GM12878 (cell line): Measurements from ENCODE around the gene RALGAPA2. TPM values are rescaled to one million over a fixed set of nuclear protein-coding genes. Genes with fewer than 3 reads are reported as not detected.

ENCODE experiments used
- ASH2L ChIP-seq: fragments of 300-600, 200-600 bp; sonication (generic); IDR thresholded peaks from 2 replicates; pipeline ENCODE4 v1.6.1; 2017; ENCODE audit warnings: low read depth, mild to moderate bottlenecking, borderline replicate concordance
- CBX5 ChIP-seq: sonication (generic); IDR thresholded peaks from 2 replicates; pipeline ENCODE4 v1.6.1; 2016; ENCODE audit warnings: low read depth, moderate library complexity, mild to moderate bottlenecking, inconsistent platforms
- HSF1 ChIP-seq: fragments of 150-350 bp; IDR thresholded peaks from 2 replicates; pipeline ENCODE4 v1.6.1; 2014; ENCODE audit warnings: mild to moderate bottlenecking, low read depth, low read length
- IKZF2 ChIP-seq, 2 experiments: fragments of 450-650 bp; IDR thresholded peaks; 2 replicates each; pipeline ENCODE4 v1.6.1; 2017; ENCODE audit warnings: mild to moderate bottlenecking in 2 of 2, moderate library complexity in 2 of 2
- KLF5 ChIP-seq: fragments of 450-650 bp; IDR thresholded peaks from 2 replicates; pipeline ENCODE4 v1.6.1; 2014; ENCODE audit warnings: mild to moderate bottlenecking; ENCODE audit not compliant: partially characterized antibody
- LARP7 ChIP-seq: fragments of 450-650 bp; IDR thresholded peaks from 2 replicates; pipeline ENCODE4 v1.6.1; 2017; ENCODE audit warnings: mild to moderate bottlenecking
- NFIC ChIP-seq: IDR thresholded peaks from 2 replicates; pipeline ENCODE4 v1.6.1; 2012; ENCODE audit warnings: low read depth, mild to moderate bottlenecking, inconsistent platforms, low read length, moderate library complexity
- POLR2A ChIP-seq: IDR thresholded peaks from 2 replicates; pipeline ENCODE4 v1.6.1; 2011; ENCODE audit warnings: low read depth, mild to moderate bottlenecking, low read length
- POLR2AphosphoS2 ChIP-seq: IDR thresholded peaks from 2 replicates; pipeline ENCODE4 v1.6.1; 2011; ENCODE audit warnings: low read depth, mild to moderate bottlenecking, low read length, improper control_type of control experiment, moderate library complexity
- SMAD5 ChIP-seq: IDR thresholded peaks from 2 replicates; pipeline ENCODE4 v1.6.1; 2016; ENCODE audit warnings: antibody characterized with exemption, low read depth
- SREBF2 ChIP-seq: IDR thresholded peaks from 2 replicates; pipeline ENCODE4 v1.6.1; 2012; ENCODE audit warnings: mild to moderate bottlenecking, low read length
- ZBTB40 ChIP-seq: fragments of 450-650 bp; IDR thresholded peaks from 2 replicates; pipeline ENCODE4 v1.6.1; 2016; ENCODE audit warnings: mild to moderate bottlenecking, moderate library complexity, borderline replicate concordance
- ZNF622 ChIP-seq: fragments of 450-650 bp; IDR thresholded peaks from 2 replicates; pipeline ENCODE4 v1.6.1; 2017; ENCODE audit warnings: mild to moderate bottlenecking, inconsistent platforms
- ZZZ3 ChIP-seq: IDR thresholded peaks from 2 replicates; pipeline ENCODE4 v1.6.1; 2011; ENCODE audit warnings: low read depth; ENCODE audit not compliant: control insufficient read depth, insufficient read length
- polyA plus RNA-seq, 11 experiments: library from polyadenylated mRNA; depleted of rRNA in 4 of 11; unstranded in 6 of 11; stranded (reverse) in 5 of 11; fragments of >200 nt; fragmentation: Nextera tagmentation in 4 of 11; fragmentation: Illumina TruSeq in 1 of 11; extraction: Ambion mirVana in 4 of 11; extraction: Trizol in 1 of 11; gene quantifications; 1 replicate in 1 of 11; 2 replicates in 10 of 11; pipeline versions ENCODE4 v1.2.1 to v1.2.3, GENCODE V29; 2011 to 2016; ENCODE audit warnings: inconsistent platforms in 2 of 11, missing spikeins in 2 of 11, low read depth in 1 of 11
- total RNA-seq, 4 experiments: library from RNA; depleted of rRNA in 3 of 4; stranded (reverse); fragments of >200 nt in 3 of 4; fragmentation: Illumina TruSeq in 1 of 4; extraction: Trizol in 1 of 4; gene quantifications; 2 replicates each; pipeline versions ENCODE4 v1.2.1 to v1.2.3, GENCODE V29; 2013 to 2021
- TF ChIP-seq, protein P1 (sequence below): fragments of 450-650 bp; IDR thresholded peaks from 2 replicates; pipeline ENCODE4 v1.6.1; 2017; ENCODE audit warnings: low read depth, mild to moderate bottlenecking, moderate library complexity
- TF ChIP-seq, protein P2 (sequence below), 3 experiments: IDR thresholded peaks in 2 of 3; conservative IDR thresholded peaks in 1 of 3; 2 replicates each; pipeline ENCODE4 v1.5.1; 2011; ENCODE audit warnings: low read depth in 3 of 3, low read length in 3 of 3, mild to moderate bottlenecking in 3 of 3, control low read depth in 2 of 3, moderate library complexity in 2 of 3, inconsistent platforms in 1 of 3, mixed read lengths in 1 of 3; ENCODE audit not compliant: control insufficient read depth in 2 of 3, insufficient read depth in 1 of 3; ENCODE audit errors: extremely low read depth in 1 of 3

Gene RALGAPA2
- total and polyA plus RNA-seq, 10 of the 15 experiments (the other 5 are each of a cell fraction or from before 2014, with no cell fraction given): 2.9 to 29.4 (median 19.6) TPM

DNA sequence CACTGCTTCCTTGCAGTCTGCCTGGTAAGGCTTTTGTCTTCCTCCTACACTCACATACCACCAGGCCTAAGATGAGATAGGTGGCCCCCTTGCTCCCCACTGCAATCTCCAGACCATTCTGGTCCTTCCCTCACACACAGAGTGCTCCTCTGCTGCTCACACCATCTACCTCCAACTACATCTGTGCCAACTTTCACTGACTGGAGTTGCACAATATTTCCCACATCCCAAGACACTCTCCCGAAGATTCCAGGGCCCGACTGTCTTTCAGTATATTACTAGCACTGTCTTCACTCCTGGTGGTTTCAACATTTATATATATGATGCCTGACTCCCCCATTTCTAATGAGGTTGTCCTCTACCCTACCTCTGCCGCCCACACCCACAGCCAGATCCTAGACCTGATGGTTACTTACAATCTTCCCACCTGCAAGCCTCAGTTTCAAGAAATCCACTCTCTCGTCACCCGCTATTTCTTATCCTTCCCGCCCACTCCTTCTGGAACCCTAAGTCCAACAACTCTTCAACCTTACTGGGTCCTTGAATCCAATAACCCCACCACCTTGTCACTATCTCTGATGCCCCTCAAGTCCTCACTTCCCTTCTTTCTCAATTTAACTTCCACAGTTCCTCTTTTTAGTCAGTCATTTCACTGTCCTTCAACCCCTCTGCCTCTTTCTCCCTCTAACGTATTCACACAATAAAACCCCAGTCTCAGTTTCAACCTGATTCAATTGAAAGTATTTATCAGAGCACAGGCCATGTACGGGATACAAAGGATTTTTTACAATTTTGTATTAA lies 21.6 kb downstream of the RALGAPA2 start (continued):
- TF ChIP-seq LARP7: no peak
- TF ChIP-seq ASH2L: no peak
- no peak for TF ChIP-seq ZZZ3
- TF ChIP-seq NFIC: peak; percentile 87
- no peak for TF ChIP-seq ZBTB40
- no peak for TF ChIP-seq KLF5
- TF ChIP-seq HSF1: no peak
- no peak for TF ChIP-seq POLR2A
- TF ChIP-seq, protein P1, sequence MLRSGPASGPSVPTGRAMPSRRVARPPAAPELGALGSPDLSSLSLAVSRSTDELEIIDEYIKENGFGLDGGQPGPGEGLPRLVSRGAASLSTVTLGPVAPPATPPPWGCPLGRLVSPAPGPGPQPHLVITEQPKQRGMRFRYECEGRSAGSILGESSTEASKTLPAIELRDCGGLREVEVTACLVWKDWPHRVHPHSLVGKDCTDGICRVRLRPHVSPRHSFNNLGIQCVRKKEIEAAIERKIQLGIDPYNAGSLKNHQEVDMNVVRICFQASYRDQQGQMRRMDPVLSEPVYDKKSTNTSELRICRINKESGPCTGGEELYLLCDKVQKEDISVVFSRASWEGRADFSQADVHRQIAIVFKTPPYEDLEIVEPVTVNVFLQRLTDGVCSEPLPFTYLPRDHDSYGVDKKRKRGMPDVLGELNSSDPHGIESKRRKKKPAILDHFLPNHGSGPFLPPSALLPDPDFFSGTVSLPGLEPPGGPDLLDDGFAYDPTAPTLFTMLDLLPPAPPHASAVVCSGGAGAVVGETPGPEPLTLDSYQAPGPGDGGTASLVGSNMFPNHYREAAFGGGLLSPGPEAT: peak; percentile 78; the same call in 1 of the 2 replicates
- peak; percentile 97 to 98 for TF ChIP-seq IKZF2 (IDR thresholded peaks at IDR 0.05)
- no peak for TF ChIP-seq CBX5
- TF ChIP-seq, protein P2, sequence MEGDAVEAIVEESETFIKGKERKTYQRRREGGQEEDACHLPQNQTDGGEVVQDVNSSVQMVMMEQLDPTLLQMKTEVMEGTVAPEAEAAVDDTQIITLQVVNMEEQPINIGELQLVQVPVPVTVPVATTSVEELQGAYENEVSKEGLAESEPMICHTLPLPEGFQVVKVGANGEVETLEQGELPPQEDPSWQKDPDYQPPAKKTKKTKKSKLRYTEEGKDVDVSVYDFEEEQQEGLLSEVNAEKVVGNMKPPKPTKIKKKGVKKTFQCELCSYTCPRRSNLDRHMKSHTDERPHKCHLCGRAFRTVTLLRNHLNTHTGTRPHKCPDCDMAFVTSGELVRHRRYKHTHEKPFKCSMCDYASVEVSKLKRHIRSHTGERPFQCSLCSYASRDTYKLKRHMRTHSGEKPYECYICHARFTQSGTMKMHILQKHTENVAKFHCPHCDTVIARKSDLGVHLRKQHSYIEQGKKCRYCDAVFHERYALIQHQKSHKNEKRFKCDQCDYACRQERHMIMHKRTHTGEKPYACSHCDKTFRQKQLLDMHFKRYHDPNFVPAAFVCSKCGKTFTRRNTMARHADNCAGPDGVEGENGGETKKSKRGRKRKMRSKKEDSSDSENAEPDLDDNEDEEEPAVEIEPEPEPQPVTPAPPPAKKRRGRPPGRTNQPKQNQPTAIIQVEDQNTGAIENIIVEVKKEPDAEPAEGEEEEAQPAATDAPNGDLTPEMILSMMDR (IDR thresholded peaks at IDR 0.05 in 2 of 3, conservative IDR thresholded peaks at IDR 0.05 in 1 of 3; ENCODE audit: control insufficient read depth in 2 of 3, extremely low read depth in 1 of 3, insufficient read depth in 1 of 3, low read depth in 3 of 3, low read length in 3 of 3): no peak
- no peak for TF ChIP-seq POLR2AphosphoS2
- no peak for TF ChIP-seq ZNF622
- TF ChIP-seq SREBF2: no peak
- no peak for TF ChIP-seq SMAD5
